Measurements from ENCODE around the gene SWAP70. TPM values are rescaled to one million over a fixed set of nuclear protein-coding genes. Genes with fewer than 3 reads are reported as not detected.

SWAP70 gene
- total and polyA plus RNA-seq, 2 of the 13 experiments (the other 11 are each of a cell fraction or from before 2014, with no cell fraction given), result 4.6 to 8.7 TPM

DNA sequence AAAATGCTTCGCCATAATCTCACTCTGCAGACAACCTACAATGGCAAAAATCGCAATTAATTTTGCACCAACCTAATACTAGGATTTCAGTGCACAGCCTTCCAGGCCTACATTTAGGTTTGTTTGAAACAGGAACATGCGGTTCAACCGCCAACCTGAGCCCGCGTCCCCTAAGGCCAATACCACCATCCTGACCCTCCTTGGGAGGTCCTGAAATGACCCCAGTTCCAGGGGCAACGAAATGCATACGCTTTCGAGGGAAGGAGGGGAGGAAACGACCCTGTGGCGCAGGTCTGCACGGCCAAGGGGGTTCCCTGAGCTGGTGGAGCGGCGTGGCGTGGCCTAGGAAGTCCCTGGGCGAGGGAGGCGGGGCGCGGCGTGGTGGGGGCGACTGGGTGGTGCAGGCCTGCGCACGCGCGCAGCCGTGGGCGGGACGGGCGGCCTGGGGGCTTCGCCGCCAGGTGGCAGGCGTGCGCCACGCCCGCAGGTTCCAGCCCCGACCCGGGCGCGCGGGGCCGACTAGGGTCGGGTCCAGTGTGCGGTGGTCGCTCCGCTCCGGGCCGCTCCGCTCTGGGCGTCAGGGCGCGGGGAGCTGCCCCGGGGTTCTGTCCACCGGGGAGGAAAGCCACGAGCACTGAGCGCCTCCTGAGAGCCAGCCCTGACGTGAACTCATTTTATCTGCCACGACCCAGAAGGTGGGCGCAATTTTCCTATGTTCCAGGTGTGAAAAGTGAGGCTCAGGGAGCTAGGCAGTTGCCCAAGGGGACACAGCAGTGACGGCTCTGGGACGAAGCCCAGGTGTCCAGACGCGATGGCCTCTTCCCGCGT lies 94.1 kb downstream of the SWAP70 start (continued):
- TF ChIP-seq RAD21 (CRISPR knock-in tag; IDR thresholded peaks at IDR 0.05), result peak; percentile 98
- TF ChIP-seq, protein P1, sequence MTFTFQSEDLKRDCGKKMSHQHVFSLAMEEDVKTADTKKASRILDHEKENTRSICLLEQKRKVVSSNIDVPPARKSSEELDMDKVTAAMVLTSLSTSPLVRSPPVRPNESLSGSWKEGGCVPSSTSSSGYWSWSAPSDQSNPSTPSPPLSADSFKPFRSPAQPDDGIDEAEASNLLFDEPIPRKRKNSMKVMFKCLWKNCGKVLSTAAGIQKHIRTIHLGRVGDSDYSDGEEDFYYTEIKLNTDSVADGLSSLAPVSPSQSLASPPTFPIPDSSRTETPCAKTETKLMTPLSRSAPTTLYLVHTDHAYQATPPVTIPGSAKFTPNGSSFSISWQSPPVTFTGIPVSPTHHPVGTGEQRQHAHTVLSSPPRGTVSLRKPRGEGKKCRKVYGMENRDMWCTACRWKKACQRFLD (CRISPR knock-in tag; IDR thresholded peaks at IDR 0.05; ENCODE audit: borderline replicate concordance), result 0 out of 2 replicates have a peak, but pooled peaks have one; percentile 68
- TF ChIP-seq ATF5 (CRISPR knock-in tag; IDR thresholded peaks at IDR 0.05; ENCODE audit: low read depth), result no peak
- TF ChIP-seq HIVEP1 (CRISPR knock-in tag; IDR thresholded peaks at IDR 0.05), result peak; percentile 82; the same call in 1 of the 2 replicates
- TF ChIP-seq ZNF124 (CRISPR knock-in tag; IDR thresholded peaks at IDR 0.05), result no peak
- peak; percentile 48 for TF ChIP-seq ZNF407 (CRISPR knock-in tag; IDR thresholded peaks at IDR 0.05; ENCODE audit: not compliant biosample characterization)
- no peak for TF ChIP-seq FOXJ3 (CRISPR knock-in tag; IDR thresholded peaks at IDR 0.05; ENCODE audit: borderline replicate concordance)
- no peak for TF ChIP-seq AHDC1 (CRISPR knock-in tag; IDR thresholded peaks at IDR 0.05; ENCODE audit: borderline replicate concordance)
- TF ChIP-seq MTERF4 (CRISPR knock-in tag; IDR thresholded peaks at IDR 0.05), result no peak; the same call in 1 of the 2 replicates
- TF ChIP-seq ZZZ3 (CRISPR knock-in tag; IDR thresholded peaks at IDR 0.05; ENCODE audit: borderline replicate concordance), result no peak
